KMS-11 (cell line): Measurements from ENCODE around the gene ZC2HC1C.

Experiments used
- H2AFZ ChIP-seq: fragments of 200-600 bp; sonication (generic); 2 replicates; pipeline ENCODE4 v1.6.1; 2016; ENCODE audit warnings: antibody characterized with exemption, mixed run types, low read depth
- H3K27ac ChIP-seq: fragments of 200-600 bp; sonication (generic); 2 replicates; pipeline ENCODE4 v1.6.1; 2016; ENCODE audit warnings: mild to moderate bottlenecking, mixed run types
- H3K27me3 ChIP-seq: fragments of 200-600 bp; sonication (generic); 2 replicates; pipeline ENCODE4 v1.6.1; 2017; ENCODE audit warnings: mild to moderate bottlenecking, low read depth, mixed run types, moderate library complexity; ENCODE audit not compliant: insufficient read depth
- H3K36me3 ChIP-seq: fragments of 200-600 bp; sonication (generic); 2 replicates; pipeline ENCODE4 v1.6.1; 2017; ENCODE audit warnings: mild to moderate bottlenecking, mixed run types; ENCODE audit not compliant: insufficient read depth
- H3K4me1 ChIP-seq: fragments of 200-600 bp; sonication (generic); 2 replicates; pipeline ENCODE4 v1.6.1; 2016; ENCODE audit warnings: mild to moderate bottlenecking, low read depth, mixed run types; ENCODE audit not compliant: poor library complexity, severe bottlenecking
- H3K4me2 ChIP-seq: fragments of 200-600 bp; sonication (generic); 2 replicates; pipeline ENCODE4 v1.7.0; 2016; ENCODE audit warnings: mild to moderate bottlenecking, mixed run types
- H3K4me3 ChIP-seq: fragments of 200-600 bp; sonication (generic); IDR thresholded peaks from 2 replicates; pipeline ENCODE4 v1.6.1; 2017; ENCODE audit warnings: low read depth, low read length, mixed read lengths; ENCODE audit not compliant: insufficient read depth
- H3K79me2 ChIP-seq: fragments of 200-600 bp; sonication (generic); 2 replicates; pipeline ENCODE4 v1.6.1; 2016; ENCODE audit warnings: low read depth, mixed run types; ENCODE audit not compliant: insufficient read depth
- H3K9ac ChIP-seq: fragments of 200-600 bp; sonication (generic); 2 replicates; pipeline ENCODE4 v1.6.1; 2016; ENCODE audit warnings: mild to moderate bottlenecking, mixed run types
- H4K20me1 ChIP-seq: fragments of 200-600 bp; sonication (generic); 2 replicates; pipeline ENCODE4 v1.6.1; 2016; ENCODE audit warnings: mild to moderate bottlenecking, mixed run types; ENCODE audit not compliant: insufficient read depth
- TF ChIP-seq, protein P1 (sequence below): fragments of 200-600 bp; sonication (generic); conservative IDR thresholded peaks from 2 replicates; pipeline ENCODE4 v1.6.1; 2017; ENCODE audit warnings: low read depth, mild to moderate bottlenecking, antibody characterized with exemption, low read length, moderate library complexity, mixed read lengths

ZC2HC1C gene

DNA sequence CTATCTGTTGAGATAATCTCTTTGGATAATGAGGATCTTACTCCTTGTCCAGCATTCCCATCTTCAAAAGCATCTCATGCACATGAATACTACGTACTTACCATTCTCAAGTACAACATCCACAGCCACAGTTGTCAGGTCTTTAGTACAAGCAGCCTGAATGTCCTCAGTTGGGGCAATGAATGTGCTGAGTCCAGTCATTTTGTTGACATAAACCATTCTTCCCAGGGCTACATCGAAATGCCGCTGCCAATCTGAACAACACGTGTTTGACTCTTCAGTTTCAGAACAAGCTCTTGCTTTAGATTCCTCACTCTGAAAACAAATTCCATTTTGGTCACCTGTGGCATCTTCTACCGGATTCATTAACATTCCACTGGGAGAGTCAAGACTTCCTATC, 23.2 kb upstream of the ZC2HC1C start:
- Histone ChIP-seq H3K4me1 (peaks cover 37% of the 10 kb centered on the region), H3K27ac (no peak overlapping the region), H3K27me3 (no peaks in the 10 kb centered on the region), H2AFZ (no peak overlapping the region), H3K4me3 (no peak overlapping the region), H4K20me1 (no peaks in the 10 kb centered on the region), H3K79me2 (no peaks in the 10 kb centered on the region; the same call in 1 of the 2 replicates), H3K4me2 (no peak overlapping the region), H3K9ac (no peak overlapping the region), H3K36me3 (no peaks in the 10 kb centered on the region)
- TF ChIP-seq, protein P1, sequence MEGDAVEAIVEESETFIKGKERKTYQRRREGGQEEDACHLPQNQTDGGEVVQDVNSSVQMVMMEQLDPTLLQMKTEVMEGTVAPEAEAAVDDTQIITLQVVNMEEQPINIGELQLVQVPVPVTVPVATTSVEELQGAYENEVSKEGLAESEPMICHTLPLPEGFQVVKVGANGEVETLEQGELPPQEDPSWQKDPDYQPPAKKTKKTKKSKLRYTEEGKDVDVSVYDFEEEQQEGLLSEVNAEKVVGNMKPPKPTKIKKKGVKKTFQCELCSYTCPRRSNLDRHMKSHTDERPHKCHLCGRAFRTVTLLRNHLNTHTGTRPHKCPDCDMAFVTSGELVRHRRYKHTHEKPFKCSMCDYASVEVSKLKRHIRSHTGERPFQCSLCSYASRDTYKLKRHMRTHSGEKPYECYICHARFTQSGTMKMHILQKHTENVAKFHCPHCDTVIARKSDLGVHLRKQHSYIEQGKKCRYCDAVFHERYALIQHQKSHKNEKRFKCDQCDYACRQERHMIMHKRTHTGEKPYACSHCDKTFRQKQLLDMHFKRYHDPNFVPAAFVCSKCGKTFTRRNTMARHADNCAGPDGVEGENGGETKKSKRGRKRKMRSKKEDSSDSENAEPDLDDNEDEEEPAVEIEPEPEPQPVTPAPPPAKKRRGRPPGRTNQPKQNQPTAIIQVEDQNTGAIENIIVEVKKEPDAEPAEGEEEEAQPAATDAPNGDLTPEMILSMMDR: no peak

DNA sequence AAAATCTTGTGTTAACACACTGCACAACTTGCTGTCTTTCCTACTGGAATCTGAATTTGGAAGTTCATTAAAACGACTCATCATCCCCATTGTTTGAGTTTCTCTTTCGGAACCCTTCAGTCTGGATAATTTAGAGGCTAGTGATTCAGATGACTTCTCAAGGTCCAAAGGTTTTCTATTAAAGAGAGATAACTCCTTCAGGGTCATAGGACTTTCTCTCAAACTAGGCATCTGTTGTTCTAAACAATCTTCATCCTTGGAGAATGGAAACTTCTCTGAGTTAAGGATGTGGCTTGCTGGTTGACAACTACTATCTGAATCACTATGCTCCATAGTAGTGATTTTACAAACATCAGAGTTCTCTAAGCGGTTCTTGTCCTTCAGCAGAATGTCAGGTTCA, 22.5 kb upstream of the ZC2HC1C start:
- H2AFZ ChIP-seq: no peak overlapping the region
- no peaks in the 10 kb centered on the region; the same call in 1 of the 2 replicates for H3K79me2 ChIP-seq
- H4K20me1 ChIP-seq: no peaks in the 10 kb centered on the region
- H3K9ac ChIP-seq: no peak overlapping the region
- TF ChIP-seq, protein P1: no peak
- H3K4me3 ChIP-seq: no peak overlapping the region
- H3K36me3 ChIP-seq: no peaks in the 10 kb centered on the region
- H3K4me1 ChIP-seq: peaks cover 35% of the 10 kb centered on the region
- no peak overlapping the region for H3K4me2 ChIP-seq
- H3K27me3 ChIP-seq: no peaks in the 10 kb centered on the region
- H3K27ac ChIP-seq: no peak overlapping the region

DNA sequence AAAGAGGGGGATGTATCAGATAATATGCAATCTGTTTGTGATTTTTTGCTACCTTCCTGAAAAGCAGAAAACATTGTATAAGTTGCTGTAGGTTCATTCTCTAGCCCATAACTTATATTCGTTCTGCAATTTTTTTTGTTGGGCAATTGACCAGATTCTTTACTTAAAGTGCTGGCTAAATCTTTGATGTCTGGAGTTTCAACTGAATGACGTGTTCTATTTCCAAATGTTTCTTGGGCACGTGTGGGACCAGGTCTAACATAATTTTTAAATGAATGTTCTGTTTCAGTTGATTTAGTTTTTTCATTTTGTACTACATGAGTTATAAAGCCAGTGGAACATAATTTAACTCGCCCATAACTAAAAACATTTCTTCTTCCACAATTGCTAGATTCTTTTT, 21.9 kb upstream of the ZC2HC1C start:
- H3K4me2 ChIP-seq: no peak overlapping the region
- no peaks in the 10 kb centered on the region for H3K36me3 ChIP-seq
- H3K4me3 ChIP-seq: no peak overlapping the region
- TF ChIP-seq, protein P1: no peak
- H3K4me1 ChIP-seq: peaks cover 28% of the 10 kb centered on the region
- no peak overlapping the region for H3K27ac ChIP-seq
- no peaks in the 10 kb centered on the region for H4K20me1 ChIP-seq
- H3K9ac ChIP-seq: no peak overlapping the region
- H3K79me2 ChIP-seq: no peaks in the 10 kb centered on the region; the same call in 1 of the 2 replicates
- no peak overlapping the region for H2AFZ ChIP-seq
- H3K27me3 ChIP-seq: no peaks in the 10 kb centered on the region

DNA sequence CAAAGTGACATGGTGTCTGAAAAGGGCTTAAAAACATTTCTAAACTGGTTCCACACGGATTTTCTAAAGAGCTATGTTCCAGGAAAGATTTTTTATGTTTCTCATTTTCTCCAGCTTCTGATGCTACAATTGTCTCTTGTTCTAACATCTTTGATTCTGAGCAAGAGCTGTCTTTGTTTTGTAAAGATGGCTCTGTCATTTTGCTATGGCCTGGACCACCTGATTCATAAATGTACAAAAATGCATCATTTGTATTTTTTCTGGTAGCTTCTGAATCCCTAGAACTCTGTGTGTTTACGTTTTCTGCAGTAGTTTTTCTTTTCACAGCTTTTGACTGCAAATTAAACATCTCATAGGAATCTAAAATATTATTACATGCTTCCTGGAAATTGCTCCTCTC, 21.3 kb upstream of the ZC2HC1C start:
- TF ChIP-seq, protein P1: no peak
- no peak overlapping the region for H3K9ac ChIP-seq
- no peaks in the 10 kb centered on the region for H4K20me1 ChIP-seq
- no peak overlapping the region for H2AFZ ChIP-seq
- no peaks in the 10 kb centered on the region for H3K36me3 ChIP-seq
- no peaks in the 10 kb centered on the region; the same call in 1 of the 2 replicates for H3K79me2 ChIP-seq
- H3K27ac ChIP-seq: no peak overlapping the region
- H3K27me3 ChIP-seq: no peaks in the 10 kb centered on the region
- H3K4me2 ChIP-seq: no peak overlapping the region
- no peak overlapping the region for H3K4me3 ChIP-seq
- peaks cover 23% of the 10 kb centered on the region for H3K4me1 ChIP-seq
